Retina (tissue), 1 donor: ENCODE data around the gene TET3.

Experiments used
- DNase-seq: peaks from one replicate; pipeline ENCODE4 v3.0.0-alpha.2; 2016

Gene TET3

DNA sequence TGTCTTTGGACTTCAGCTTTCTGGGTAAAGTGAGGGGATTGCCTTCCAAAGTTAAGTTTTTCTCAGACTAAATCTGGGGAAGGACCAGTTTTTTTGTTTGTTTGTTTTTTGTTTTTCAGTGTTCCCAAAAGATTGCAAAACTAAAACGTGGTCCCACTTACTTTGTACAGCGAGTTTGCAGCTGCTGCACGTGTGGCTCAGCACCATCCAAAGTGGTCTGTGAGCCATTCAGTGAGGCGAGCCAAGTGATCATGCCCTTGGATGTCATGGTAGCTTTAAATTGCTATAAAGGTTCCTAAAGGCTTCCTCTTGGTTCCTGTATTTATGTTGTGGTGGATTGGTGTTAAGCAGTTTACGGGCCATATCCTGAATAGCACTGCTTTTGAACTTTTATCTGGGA is 23.0 kb downstream of the TET3 start:
- DNase-seq, result no peak

DNA sequence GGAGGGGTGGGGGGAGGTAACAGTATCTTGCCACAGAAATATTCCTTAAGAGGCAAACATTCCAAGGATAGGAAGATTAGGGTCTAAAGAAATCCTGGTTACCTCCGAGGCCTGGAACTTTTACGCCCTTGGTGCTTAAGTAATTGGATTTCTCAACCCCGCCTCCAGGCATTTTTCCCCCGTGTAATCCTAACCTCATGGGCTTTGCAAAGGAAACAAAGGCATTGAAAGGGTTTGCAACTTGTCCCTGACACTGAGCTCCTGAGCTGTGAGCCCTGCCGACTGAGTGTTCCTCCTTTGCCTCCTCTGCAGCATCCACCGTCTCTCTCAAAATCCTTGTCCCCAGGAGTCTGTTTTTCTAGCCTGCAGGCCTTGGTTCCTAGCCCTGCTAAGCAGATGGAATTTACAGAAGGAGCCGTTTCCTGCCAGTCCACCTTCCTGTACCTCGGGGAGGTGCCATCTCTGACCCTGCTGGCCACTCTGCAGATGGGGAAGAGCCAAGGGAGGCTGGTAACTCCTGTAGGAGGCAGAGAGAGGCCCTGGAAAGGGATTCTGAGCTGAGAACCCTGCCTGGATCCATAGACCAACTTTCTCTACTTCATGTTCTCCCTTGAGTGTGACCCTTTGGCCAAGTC is 24.2 kb downstream of the TET3 start:
- DNase-seq, result no peak

DNA sequence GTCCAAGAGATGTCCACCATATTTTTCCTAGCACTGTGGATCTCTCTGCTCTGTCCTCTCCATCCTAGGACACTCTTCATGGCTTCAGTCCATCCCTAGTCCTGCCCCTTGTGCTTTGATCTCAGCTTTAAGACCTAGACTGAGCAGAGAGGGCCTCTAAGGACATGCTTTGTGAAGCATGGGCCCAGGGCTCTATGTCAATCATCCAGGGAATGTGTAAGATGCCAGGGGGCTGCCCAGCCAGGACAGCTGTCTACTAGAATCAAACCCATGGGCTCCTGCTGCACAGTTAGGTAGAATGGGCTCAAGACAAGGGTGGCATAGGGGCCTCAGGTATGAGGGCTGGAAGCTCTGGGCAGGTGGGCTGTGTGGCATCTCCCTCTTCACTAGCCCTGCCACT is 24.9 kb downstream of the TET3 start:
- no peak for DNase-seq

DNA sequence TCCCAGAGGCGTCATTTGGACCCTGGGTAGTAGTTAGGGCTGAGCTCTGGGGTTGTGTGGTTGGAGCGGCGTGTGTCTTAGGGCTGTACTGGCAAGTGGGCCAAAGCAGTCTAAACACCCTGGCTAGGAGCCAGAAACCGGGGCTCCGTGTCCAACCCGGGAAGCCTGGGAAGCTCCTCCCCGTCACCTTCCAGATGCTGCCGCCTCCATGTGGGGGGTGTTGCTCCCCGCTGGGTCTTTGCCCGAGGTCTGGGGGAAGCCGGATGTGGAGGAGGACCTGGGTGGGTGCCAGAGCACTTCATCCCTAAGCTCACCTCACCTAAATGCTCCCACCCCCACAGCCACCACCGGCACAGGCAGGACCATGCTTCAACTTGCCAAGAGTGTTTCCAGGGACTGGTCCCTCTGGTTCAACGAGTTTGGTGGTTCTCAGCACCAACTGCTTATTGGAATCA is 25.4 kb downstream of the TET3 start:
- no peak for DNase-seq

DNA sequence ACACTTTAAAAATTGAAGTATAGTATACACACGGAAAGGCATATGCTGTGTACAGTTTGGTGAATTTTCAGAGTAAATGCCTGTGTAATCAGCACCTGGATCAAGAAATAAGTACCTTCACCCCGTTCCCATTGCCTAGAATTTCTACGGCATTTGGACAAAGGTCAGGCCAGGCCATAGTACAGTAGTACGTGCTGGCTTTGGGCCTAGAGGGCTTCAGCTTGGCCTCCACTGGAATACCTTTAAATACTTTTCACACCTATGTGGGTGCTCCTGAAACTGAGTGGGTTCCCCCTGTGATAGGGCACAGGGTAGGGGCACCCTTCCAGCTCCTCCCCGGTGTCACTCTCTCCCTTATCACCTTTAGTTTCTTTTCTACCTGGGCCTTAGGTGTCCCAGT is 26.5 kb downstream of the TET3 start:
- no peak for DNase-seq

DNA sequence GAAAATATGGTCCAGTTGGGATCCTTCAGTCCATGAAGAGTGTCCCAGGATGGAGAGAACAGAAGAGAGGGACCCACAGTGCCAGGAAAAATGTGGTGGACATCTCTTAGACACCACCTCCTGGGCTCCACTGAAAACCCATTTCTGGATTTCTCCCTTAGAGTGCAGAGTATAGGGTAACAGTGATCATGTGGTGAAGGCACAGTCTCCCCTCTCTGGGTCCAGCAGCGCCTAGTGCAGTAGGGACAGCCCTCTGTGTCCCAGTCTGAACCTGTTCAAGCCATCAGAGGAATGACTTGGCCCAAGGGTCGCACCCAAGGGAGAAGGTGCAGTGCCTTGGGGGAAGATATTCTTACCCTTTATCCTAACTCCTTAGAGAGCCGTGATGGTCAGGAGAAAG is 30.1 kb downstream of the TET3 start:
- DNase-seq, result no peak

DNA sequence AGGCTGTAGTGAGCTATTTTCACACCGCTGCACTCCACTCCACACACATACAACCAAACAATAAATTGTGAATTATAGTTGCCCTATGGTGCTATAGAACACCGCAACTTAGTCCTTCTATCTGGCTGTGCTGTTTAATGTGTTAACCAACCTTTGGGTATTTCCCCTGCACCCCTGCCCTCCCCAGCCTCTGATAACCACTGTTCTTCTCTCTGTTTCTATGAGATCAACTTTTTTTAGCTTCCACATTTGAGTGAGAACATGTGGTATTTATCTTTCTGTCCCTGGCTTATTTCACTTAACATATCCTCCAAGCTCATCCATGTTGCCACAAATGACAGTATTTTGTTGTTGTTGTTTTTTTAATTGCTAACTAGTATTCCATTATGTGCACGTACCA is 32.5 kb downstream of the TET3 start:
- no peak for DNase-seq

DNA sequence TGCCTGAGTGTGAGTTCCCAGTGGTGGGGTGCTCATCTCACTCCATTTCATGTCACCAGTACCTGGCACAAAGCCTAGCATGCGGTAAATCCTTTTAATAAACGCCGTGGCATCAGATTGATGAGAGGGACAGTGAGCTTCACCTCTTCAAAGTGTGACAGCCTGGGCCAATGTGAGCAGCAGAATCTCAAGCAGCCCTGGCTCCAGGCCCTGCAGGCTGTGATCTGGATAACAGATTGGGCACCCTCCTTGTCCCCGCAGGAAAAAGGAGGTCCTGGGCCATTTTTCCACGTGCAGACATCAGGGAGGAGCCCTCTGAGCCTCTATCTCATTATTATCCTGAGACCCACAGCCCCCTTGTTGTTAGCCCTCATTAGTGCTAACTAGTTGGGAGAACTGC is 34.8 kb downstream of the TET3 start:
- no peak for DNase-seq

DNA sequence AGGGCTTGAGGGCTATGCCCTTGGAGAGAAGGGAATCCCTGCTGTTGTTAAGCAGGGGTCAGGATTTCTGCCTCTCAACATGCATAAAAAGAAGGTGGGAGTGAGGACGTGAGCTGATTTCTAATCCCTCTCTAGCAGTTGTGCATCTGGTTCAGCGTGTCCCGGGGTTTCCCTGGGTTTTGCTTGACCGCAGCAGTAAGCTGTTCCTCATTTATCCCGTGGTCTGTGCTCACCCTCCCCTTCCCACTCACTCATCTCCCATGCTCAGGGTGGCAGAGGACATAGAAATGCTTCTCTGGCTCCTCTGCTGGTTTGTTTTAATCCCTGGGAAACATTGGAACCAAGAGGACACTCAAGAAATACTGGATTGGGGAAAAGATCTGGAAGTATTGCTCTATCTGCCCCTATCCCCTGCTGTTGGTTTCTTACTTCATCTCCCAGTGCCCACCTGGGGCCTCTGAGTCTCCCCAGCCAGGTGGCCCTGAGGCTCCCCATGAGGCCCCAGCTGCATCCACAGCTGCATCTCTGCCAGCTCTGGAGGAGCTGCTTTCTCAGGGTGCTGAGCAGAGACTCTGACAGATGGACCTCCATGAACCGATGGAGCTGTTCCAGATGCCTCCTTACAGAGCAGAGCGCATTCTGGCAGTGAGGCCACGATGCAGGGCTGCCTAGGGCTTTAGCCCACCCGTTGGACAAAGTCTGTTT is 36.1 kb downstream of the TET3 start:
- no peak for DNase-seq

DNA sequence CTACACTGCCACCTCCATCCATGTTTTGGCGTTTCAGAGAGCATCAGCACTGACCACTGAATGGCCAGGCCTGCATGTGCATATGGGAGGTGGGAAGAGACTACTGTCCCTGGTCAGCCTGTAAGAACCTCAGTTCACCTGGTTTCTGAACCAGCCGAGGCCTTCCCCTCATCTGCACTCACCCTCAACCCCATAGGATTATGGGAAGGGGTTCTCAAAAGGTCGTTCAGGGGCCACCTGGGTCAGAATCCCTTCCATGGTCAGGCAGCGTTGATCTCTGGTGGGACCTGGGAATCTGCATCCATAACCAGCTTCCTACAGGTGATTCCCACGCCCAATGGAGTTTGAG is 36.7 kb downstream of the TET3 start:
- no peak for DNase-seq

DNA sequence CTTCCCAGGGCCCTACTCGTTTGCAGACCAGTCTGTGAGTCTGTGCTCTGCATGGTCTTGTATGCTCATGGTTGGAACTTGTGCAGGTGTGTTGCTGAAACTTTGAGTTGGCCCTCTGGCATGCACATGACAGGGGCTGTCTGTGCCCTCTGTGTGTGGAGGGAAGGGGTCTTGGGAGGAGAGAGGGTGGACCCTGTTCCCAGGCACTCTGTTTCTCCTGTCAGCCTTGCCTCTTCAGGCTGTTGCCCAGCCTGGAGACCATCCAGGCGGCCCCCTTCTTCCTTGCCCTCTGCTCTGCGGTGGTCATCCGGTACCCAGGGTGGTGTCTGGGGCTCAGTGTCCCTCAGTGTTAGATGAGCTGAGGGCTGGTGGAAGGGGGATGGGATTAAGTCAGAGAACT is 39.5 kb downstream of the TET3 start:
- no peak for DNase-seq

DNA sequence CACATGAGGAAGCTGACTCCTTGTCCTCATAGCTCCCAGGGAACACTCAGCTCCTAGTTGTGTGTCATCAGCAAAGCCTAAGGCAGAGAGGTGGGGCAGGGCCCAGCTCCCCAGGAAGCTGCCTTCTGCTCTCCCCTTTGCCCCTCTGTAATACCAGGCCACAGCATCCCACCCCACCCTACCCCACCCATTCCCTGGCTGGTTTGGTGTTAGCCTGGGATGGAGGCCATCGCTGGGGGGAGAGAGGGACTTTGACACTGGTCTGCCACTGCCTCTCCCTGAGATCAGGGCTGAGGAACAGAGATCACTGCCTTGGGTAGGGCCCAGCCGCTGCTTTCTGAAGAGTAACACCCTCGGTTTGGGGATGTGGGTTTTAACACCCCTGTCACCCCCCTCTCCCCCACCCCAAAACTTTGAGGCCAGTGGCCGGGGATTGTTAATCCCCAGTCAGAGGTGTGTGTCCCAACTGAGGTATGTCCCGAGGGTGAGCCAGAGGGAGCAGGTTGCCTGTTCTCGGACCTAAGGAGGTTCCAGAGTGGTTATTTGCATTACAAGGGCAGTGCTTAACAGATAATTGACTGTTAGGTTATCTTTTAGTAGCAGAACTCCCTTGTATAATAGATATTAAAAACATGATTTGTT is 41.4 kb downstream of the TET3 start:
- DNase-seq, result no peak

DNA sequence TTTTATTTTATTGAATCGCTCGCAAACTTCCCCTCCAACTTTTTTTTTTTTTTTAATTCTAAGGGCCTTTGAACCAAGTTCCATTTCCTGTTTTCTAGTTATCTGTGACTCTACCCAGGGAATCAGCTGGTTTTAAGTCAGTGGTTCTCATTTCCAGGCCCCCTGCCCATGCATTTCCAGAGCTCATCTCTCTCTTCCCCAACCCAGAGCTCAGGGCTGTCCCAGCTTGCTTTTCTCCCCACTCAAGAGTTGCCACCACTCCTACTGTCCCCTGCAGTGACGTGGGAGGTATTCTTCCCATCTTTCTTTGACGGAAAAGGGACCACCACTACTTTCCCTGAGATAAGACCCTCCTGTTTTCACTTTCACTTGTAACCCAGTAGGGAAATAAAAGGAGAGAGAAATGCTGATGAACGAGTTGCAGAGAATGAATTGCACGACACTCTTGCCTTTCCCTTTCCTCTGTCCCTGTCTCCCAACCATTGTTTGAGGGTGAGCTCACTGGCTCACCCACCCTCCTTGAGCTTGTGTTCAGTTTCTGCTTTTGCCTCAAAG is 42.1 kb downstream of the TET3 start:
- DNase-seq, result no peak

DNA sequence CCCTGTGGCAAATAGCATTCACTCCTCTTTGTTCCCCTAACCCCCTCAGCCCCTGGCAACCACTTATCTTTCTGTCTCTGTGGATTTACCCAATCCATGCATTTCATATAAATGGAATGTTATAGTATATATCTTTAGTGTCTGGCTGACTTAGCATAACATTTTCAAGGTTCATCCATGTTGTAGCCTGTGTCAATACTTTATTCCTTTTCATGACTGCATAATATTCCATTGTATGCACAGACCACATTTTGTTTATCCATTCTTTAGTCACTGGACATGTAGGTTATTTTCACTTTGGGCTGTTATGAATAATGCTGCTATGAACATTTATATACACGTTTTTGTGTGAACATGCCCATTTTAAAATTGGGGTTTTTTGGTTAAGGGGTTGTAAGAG is 42.8 kb downstream of the TET3 start:
- DNase-seq, result no peak

DNA sequence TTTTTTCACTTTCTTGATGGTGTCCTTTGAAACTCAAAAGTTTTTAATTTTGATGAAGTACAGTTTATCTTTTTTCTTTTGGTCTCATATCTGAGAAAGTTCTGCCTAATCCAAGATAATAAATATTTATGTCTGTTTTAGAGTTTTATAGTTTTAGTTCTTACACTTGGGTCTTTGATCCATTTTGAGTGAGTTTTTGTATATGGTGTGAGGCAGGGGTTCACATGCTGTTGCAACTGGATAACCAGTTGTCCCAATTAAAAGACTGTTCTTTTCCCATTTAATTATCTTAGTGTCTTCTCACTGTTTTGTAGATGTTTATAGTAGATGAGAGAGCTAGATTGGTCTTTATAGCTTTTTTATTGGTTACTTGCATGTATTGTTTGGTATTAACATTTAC is 43.6 kb downstream of the TET3 start:
- no peak for DNase-seq

DNA sequence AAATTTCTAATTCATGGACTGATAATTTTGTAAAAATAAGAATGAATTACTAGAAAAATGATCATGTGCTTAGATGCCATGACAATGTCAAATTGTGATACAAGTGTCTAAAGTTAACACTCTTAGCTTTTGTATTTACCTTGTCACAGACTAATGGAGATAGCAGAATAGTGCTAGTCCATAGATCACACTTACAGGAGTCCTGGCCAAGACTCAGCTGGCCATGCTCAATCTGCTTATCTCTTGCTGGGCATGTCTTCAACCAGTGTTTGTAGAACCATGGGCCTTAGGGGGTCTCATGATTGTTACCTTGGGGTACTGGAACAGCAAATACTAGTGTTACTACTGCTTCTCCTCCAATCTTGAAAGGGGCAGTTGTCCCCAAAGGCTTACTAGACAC is 44.0 kb downstream of the TET3 start:
- DNase-seq, result no peak

DNA sequence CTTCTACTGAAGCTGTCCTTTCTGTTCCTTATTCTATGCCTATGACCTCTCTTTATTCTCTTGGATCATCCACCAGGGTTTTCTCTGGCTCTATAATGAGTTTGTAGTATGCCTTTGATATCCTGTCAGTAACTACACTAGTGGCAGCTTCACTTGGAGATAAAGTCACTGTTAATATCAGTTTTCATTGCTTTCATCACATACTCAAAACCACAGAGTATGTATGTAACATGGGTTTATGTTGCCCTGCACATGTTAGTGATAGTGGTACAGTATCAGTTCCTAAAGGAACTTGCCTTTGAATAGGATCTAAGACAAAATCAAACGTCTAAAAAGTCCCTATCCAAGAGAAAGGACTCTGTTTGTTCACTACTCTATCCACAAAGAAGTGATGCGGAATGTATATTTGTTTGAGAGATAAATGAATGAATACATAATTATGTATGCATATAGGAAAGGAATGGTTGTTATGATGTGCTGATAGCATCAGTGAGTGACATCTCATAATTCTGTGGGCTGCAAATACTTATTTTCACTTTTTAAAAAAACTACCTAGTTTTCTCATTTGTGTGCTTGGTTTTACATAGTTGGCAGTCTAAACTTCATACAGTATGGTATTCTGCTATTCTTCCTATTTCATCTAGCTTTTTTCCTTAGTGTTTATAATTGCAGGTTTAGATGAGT is 45.1 kb downstream of the TET3 start:
- no peak for DNase-seq

DNA sequence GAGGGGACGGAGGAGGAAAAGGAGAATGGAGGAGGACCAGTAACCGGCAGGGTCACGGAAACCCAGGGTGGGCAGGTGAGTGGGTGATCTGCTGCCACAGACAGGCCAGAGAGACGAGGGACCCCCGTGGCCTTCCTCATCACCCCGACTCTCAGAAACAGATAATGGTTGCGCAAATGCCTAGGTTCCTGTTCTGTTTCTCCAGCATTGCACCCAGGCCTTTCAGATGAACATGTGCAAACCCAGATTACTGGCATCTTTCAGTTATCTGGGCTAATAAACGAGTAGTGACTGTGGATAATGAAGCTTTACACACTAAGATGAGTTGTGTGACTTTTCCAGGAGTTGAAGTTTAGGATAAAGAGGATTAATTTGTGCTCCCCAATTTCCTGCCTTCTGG is 46.5 kb downstream of the TET3 start:
- no peak for DNase-seq

DNA sequence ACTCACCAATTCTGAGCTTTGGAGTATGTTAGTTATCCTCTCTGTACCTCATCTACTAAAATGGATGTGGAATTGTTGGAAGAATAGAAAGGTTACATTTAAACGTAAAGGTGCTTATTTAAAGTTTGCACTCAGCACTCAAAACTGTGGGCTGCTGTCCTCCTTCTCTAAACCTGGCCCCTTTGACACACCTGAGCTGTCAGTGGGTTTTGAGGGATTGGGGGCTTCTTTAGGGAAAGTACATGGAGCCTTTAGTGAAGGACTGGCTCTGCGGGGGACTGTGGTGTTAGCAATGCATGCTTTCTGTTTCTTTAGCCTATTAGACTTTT is 47.2 kb downstream of the TET3 start:
- DNase-seq, result no peak

DNA sequence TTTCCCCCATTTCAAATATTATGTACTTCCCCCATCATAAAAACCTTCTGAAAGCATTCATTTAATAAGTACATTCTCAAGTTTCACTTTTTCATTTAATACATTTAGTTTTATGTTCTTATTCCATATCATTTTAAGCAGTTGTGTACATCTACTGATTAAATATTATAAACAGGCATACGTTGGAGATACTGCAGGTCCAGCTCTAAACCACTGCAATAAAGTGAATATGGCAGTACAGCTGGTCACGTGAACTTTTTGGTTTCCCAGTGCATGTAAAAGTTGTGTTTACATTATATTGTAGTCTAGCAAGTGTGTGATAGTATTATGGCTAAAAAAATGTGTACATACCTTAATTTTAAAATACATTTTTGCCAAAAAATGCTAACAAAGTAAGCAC is 48.7 kb downstream of the TET3 start:
- no peak for DNase-seq
